ENCODE data around the gene CRYBA1.
"Not testable (repeated sequence)": the region's sequence is repeated elsewhere in the genome, so short reads cannot be mapped to it uniquely, and the experiment has no call there.

Gene CRYBA1

DNA sequence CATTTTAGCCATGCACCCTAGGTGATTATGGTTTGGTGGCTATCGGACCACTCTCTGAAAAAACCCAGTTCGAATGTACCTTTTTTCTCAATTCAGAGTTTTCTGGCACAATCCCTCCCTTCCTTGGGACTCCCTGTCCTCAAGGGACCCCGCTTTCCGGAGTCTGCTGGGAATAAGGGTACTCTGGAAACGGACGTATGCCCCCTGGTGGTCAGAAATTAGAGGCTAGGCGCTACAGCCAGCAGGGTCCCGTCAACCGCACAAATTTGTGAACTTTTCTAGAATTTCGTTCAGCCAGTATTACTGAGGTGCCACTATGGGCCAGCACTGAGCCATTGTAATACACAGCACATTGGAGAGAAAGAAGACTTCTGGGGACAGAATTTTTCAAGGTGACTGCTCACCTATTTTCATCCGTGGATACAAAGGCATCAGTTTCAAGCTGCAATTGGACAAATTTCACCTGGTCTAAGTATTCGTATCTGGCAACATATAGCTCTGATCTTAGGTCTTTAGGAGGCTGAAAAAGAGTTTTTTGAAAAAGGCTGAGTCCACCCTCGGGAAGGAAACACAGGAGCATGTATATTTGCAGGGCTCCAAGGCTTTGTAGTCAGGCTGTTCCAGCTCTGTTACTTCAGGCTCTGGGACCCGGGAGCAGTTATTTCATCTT, 27.1 kb upstream of the CRYBA1 start:
- TF ChIP-seq, protein P1, sequence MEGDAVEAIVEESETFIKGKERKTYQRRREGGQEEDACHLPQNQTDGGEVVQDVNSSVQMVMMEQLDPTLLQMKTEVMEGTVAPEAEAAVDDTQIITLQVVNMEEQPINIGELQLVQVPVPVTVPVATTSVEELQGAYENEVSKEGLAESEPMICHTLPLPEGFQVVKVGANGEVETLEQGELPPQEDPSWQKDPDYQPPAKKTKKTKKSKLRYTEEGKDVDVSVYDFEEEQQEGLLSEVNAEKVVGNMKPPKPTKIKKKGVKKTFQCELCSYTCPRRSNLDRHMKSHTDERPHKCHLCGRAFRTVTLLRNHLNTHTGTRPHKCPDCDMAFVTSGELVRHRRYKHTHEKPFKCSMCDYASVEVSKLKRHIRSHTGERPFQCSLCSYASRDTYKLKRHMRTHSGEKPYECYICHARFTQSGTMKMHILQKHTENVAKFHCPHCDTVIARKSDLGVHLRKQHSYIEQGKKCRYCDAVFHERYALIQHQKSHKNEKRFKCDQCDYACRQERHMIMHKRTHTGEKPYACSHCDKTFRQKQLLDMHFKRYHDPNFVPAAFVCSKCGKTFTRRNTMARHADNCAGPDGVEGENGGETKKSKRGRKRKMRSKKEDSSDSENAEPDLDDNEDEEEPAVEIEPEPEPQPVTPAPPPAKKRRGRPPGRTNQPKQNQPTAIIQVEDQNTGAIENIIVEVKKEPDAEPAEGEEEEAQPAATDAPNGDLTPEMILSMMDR (conservative IDR thresholded peaks at IDR 0.05), result peak; percentile 97
- no peak for TF ChIP-seq ZFX (IDR thresholded peaks at IDR 0.05)
- H3K27ac ChIP-seq, result no peak overlapping the region

DNA sequence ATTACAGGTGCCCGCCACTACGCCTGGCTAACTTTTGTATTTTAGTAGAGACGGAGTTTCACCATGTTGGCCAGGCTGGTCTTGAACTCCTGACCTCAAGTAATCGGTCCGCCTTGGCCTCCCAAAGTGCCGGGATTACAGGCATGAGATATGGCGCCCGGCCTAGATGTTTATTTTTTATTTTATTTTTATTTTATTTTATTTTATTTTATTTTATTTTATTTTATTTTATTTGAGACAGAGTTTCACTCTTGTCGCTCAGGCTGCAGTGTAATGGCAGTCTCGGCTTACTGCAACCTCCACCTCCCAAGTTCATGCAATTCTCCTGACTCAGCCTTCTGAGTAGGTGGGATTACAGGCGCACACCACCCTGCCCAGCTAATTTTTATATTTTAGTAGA, 25.3 kb upstream of the CRYBA1 start:
- H3K27ac ChIP-seq, result not testable (repeated sequence)

DNA sequence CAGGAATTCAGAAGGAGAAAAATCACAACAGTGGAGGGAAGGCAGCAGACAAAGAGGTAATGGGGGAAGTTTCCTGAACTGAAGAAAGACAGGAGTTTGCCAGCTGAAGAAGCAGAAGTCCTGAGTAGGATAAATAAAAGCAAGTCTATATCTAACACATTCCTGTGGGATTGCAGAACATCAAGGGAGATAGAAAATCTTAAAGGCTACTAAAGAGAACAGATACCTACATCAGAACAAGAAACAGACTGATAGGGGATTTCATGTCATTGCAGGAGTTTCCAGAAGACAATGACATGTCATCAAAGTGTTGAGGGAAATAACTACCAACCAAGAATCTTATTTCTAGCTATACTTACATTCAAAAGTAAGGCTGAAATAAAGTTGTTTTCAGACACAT, 21.3 kb upstream of the CRYBA1 start:
- TF ChIP-seq ZFX (IDR thresholded peaks at IDR 0.05), result no peak
- TF ChIP-seq, protein P1 (conservative IDR thresholded peaks at IDR 0.05), result no peak

DNA sequence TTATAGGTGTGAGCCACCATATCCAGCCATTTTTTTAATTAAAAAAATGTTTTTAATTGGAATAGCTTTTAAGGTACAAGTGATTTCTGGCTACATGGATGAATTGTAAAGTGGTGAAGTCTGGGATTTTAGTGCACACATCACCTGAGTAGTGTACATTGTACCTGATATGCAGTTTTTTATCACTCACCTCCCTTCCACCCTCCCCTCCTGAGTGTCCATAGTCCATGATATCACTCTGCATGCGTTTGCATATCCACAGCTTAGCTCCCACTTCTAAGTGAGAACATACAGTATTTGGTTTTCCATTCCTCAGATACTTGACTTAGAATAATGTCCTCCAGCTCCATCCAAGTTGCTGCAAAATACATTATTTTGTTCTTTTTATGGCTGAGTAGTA, 13.4 kb upstream of the CRYBA1 start:
- TF ChIP-seq ZFX (IDR thresholded peaks at IDR 0.05), result no peak
- TF ChIP-seq, protein P1 (conservative IDR thresholded peaks at IDR 0.05), result no peak
- no peak overlapping the region for H3K27ac ChIP-seq

More for the DNA sequence above, 21.3 kb upstream of the CRYBA1 start:
- H3K27ac ChIP-seq, result no peak overlapping the region

DNA sequence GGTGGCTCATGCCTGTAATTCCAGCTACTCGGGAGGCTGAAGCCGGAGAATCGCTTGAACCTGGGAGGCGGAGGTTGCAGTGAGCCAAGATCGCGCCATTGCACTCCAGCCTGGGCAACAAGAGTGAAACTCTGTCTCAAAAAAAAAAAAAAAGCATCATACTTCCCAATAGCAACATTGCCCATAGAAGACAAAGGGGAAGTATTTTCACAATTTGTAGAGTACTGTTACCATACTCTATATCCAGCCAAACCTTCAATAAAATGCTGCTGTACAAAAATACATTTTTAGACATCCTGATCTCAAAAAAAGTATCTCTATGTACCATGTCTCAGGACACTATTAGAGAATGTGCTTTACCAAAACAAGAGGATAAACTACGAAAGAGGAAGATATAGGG, 11.7 kb upstream of the CRYBA1 start:
- not testable (repeated sequence) for H3K27ac ChIP-seq

DNA sequence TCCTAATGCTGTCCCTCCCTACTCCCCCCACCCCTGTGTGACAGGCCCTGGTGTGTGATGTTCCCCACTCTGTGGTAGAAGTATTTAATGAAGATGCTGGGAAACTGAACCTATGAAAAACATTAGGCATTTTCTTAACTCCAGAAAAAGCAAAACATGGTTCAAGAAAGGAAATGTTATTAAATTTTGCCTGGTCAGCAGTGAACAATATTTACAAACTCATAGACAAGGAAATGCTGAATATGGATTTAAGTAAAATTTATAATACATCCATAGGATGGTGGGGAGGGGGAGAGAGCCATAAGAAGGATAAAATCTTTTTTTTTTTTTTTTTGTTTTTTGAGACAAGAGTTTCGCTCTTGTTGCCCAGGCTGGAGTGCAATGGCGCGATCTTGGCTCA, 10.8 kb upstream of the CRYBA1 start:
- TF ChIP-seq, protein P1 (conservative IDR thresholded peaks at IDR 0.05), result no peak
- TF ChIP-seq ZFX (IDR thresholded peaks at IDR 0.05), result no peak

DNA sequence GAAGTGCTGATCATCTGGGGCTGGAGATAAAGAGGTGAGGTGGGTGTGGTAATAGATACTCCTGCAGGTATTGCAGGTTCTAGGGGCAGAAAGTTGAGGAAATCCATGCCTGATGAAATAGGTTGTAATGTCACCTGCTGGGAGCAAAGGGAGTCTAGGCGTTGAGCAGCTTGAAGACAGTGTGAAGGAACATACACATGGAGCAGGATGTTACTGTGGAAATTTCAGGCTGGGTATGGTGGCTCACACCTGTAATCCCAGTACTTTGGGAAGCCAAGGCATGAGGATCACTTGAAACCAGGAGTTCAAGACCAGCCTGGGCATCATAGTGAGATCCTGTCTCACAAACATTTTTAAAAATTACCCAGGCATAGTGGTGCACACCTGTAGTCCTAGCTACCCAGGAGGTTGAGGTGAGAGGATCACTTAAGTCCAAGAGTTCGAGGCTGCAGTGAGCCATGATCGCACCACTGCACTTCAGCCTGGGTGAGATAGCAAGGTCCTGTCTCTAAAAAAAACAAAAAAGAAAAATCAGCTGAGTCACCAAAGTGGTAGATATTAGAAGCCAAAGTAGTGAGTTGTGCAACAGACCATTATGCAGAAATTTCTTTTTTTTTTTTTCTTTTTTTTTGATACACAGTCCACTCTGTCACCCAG, 9.1 kb upstream of the CRYBA1 start:
- TF ChIP-seq, protein P1 (conservative IDR thresholded peaks at IDR 0.05), result no peak
- no peak for TF ChIP-seq ZFX (IDR thresholded peaks at IDR 0.05)
- no peak overlapping the region for H3K27ac ChIP-seq

More for the DNA sequence above, 10.8 kb upstream of the CRYBA1 start:
- H3K27ac ChIP-seq, result no peak overlapping the region

DNA sequence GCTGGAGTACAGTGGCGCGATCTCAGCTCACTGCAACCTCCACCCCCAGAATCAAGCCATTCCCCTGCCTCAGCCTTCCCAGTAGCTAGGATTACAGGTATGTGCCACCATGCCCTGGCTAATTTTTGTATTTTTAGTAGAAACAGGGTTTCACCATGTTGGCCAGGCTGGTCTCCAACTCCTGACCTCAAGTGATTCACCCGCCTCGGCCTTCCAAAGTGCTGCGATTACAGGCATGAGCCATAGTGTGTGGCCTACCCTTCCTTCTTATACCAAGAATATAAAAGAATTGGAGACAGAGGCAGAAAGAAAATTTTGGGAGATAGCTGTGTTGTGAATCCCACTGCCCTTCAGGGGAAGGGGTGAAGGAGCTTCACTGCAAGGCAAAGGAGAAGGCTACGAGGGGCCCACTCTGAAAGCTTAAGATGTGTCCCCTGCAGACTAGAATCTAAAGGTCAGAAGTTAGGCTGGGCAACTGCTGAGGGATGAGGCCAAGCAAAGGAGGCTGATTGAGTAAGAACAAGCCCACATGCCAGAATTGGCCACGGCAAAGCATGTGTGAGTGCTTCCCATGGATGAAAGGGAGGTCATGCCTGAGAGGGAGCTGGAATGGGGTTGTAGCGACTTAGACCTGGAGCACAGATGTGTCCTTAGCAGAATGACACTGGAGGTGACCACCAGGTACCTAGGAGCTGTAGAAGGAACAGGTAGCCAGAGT, 8.4 kb upstream of the CRYBA1 start:
- H3K27ac ChIP-seq, result no peak overlapping the region
- TF ChIP-seq, protein P1 (conservative IDR thresholded peaks at IDR 0.05), result no peak
- TF ChIP-seq ZFX (IDR thresholded peaks at IDR 0.05), result no peak

All from C4-2B (cell line).